HG03097 (cell line): Measurements from ENCODE around the gene TYRP1.

Experiments
- ATAC-seq: cut with Tn5 transposase; IDR thresholded peaks from one replicate; pipeline ENCODE4 v1.9.1; 2021; ENCODE audit not compliant: unreplicated experiment, low FRiP score

Gene TYRP1

DNA sequence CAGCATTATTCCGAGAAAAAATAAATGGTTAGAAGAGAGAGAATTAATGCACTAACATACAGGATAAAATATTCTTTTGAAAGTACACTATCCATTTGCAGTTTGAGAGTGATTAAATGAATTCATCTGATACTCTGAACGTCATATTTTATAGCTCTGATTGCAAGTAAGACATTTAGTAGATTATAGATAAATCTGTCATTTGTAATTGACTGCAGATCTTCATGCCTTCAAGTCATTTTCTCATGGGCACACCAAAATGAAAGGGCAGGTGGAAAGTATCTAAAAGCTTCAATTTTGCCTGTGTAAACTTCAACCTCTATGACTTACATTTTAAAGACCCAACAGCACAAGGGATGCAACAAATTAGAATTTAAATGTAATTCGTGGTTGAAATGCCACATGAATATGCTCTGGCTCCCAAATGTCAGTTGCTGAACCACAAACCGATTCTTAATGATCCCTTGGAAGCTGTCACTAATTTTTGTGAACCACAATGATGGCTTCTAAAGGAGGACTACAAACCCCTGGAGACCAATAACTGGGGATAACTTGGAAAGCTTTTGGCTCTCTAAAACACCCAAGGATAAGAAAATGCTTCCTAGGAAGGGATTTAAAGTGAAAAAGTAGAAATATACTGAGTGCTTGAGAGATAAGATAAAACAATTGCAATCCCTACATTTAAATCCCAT lies 3.9 kb downstream of the TYRP1 start:
- no peak for ATAC-seq

DNA sequence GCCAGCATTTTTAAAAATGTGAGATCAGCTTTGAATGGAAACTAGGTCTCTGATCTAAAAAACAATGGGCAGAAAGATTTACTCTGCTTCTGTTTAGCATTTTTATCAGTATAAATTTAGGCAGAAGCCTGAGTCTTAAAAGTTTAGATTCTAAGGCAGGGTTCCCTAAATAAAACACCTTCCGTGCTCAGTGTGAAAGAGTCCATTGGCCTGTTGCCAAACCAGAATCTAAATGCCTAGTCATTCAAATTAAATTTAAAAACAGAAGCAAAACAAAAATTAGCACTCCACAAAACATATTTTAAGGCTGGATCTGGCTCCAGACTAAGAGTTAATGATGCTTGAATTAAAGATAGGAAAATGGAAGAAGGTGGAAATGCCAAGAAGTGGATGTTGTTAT lies 4.5 kb downstream of the TYRP1 start:
- no peak for ATAC-seq

DNA sequence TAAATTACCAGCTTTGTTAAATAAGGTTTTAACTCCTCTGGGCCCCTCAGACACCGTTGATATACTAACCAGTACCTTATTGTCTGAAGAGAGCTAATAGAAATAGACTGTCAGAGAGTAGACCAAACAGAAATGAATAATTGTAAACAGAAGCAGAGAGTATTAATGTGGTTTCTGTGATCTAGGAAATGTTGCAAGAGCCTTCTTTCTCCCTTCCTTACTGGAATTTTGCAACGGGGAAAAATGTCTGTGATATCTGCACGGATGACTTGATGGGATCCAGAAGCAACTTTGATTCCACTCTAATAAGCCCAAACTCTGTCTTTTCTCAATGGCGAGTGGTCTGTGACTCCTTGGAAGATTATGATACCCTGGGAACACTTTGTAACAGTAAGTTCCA lies 5.1 kb downstream of the TYRP1 start:
- no peak for ATAC-seq

DNA sequence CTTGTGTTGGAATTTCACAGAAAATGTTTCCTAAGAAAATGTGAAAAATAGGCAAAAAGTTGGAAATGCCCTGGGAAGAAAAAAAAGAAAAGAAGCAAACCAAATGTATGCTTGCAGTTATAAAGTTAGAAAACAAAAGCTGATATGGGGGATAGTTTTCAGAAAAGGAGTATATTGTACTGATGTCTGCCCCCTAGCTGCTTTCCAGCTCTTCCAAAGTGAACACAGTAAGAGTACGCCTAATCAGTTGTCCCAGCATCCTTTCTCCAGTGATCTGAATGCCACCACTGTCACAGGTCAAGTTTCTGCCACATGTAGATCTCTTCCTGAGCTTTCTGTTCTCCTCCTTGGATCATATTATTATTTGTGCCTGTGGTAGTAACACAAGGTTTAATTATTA lies 5.8 kb downstream of the TYRP1 start:
- ATAC-seq = no peak

DNA sequence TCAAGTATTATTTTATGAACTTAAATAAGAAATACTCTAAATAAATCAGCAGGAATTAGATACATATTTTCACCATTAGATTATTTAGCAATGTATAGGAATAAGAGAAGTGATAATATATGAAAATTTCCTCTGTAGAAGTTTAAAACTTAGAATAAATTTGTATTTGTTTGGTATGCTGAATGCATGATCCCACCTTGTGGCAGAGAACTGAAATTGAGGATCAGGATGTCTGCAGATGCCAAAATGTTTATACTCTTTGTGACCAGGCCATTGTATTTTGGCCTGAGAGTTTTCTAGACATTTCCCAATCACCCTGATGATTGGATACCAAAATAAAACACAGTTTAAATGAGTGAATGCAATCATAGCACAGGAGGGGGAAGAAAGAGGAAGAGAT lies 6.3 kb downstream of the TYRP1 start:
- ATAC-seq = no peak

DNA sequence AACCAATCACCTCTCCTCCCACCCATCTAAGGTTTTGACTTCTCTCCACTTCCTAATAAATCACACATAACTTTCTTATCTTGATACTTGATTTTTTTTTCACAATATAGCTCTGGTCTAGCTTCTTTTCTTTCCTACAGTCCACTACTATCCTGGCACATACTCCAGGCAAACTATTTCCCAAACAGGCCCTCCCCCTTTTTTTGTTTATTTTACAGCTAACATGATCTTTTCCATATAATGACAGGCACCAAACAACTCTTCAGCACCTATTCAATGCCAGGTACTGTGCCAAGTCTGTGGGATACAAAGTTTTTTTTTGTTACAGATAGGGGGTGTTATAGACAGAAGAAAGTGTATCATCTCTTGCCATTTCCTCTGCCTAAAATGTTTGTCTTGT lies 7.9 kb downstream of the TYRP1 start:
- ATAC-seq = no peak

DNA sequence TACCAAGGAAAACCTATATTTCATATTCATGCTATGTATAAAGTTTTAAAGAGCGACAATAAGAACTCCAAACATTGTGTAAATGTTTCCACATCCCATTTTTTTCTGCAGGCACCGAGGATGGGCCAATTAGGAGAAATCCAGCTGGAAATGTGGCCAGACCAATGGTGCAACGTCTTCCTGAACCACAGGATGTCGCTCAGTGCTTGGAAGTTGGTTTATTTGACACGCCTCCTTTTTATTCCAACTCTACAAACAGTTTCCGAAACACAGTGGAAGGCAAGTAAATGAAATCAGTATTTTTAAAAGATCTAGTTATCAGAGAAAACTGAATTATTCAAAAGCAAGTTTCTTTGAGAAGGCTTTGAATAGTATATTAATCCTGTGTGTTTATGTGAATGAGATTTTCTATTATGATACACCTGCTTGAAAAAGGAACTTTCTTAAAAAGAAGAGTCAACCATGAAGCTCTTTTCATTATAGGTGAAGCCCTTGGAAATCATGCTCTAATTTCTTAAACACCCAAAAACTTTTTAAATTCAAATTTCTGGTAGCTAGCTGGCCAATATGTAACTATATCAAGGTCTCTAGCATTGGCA lies 9.1 kb downstream of the TYRP1 start:
- ATAC-seq = no peak

DNA sequence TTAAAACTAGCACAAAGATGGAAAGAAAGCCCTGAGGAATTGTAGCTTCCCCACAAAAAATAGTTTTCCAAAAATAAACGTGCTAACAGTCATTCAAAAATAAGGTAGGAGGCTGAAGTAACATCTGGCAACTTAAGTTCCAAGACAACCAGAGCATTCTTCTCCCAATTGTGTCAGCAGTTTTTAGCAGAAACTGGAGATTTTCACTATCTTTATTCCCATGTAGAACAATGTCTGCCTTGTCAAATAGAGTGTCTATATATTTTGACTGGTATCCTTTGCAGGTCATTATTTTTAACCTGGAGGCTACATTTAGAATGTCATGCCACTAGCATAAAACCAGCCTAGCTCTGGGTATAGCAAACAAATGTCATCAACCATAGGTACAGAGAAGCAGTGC lies 10.8 kb downstream of the TYRP1 start:
- no peak for ATAC-seq

DNA sequence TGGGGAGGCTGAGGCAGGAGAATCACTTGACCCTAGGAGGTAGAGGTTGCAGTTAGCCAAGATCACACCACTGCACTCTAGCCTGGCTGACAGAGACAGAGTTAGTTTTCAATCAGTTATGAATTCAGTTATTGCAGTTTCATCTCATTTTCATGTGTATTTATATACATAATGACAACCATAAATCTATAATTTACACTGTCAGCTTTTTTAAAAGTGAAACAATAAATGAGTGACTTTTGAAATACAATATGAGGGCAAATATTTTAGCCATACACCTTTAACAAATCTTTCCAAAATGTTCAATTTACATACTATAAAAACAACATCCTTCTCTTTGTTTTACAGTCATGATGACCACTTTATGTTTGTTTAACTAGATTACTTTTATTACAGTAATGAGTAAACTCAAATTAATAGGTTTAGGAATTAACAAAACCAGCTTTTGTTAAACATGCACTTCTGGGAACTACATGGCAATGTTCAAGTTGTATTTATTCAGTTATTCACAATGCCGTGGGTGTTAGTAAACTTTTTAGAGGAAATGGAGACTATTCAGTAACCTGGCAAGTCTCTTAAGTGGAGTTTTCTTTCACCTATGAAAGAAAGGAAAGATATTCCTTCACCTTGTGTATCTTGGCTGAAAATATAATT lies 12.7 kb downstream of the TYRP1 start:
- no peak for ATAC-seq

DNA sequence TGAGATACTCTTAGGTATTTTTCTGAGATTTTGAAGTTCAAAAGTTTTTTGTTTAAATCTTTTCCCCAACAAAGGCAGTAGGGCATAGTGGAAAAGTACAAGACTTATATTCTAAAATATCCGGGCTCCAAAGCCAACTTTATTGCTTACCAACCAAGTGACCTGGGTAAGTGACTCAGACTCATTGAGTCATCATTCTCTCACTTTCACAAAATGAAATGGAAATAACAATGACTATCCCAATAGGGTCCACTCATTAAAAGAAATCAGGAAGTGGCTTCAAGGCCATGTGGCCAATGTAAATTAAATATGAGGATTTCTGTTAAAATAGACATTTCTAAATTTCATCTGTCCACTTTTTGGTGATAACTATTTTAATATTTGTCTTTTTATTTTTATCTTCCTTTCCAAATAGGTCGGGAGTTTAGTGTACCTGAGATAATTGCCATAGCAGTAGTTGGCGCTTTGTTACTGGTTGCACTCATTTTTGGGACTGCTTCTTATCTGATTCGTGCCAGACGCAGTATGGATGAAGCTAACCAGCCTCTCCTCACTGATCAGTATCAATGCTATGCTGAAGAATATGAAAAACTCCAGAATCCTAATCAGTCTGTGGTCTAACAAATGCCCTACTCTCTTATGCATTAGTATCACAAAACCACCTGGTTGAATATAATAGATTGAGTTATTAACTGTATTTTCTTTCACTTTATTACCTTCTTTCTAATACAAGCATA lies 15.5 kb downstream of the TYRP1 start:
- no peak for ATAC-seq

DNA sequence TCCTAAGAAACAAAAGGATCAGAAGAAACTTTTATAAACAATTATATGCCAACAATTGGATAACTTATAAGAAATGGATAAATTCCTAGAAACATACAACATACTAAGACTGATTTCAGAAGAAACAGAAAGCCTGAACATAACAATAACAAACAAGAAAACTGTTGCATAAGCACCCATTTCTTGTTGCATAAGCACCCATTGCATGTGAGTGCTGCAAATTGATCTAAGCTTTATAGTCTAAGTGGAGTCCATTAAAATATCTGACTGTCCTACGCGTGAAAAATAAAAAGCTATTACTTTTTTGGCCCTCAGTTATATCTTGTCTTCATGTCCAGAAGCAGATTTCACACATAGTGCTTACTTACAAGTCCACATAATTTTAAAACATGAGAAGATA lies 19.3 kb downstream of the TYRP1 start:
- no peak for ATAC-seq

DNA sequence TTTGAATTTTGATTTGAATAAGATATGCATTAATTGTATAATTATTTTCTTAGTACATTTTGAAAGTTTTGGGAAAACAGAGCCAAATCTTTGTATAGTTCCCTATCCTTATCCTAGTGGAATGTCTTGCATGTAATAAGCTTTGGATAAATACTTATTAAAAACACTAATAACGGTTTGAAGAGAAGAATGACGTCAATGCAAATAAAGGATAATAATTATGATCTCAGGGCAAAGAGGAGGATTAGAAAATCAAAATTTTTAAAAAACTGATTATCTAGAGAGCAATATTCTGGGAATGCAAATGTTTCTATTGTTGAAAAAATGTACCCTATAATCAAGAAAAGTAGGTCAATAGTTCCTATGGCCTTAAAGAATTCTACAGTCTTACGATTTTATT lies 22.1 kb downstream of the TYRP1 start:
- no peak for ATAC-seq

DNA sequence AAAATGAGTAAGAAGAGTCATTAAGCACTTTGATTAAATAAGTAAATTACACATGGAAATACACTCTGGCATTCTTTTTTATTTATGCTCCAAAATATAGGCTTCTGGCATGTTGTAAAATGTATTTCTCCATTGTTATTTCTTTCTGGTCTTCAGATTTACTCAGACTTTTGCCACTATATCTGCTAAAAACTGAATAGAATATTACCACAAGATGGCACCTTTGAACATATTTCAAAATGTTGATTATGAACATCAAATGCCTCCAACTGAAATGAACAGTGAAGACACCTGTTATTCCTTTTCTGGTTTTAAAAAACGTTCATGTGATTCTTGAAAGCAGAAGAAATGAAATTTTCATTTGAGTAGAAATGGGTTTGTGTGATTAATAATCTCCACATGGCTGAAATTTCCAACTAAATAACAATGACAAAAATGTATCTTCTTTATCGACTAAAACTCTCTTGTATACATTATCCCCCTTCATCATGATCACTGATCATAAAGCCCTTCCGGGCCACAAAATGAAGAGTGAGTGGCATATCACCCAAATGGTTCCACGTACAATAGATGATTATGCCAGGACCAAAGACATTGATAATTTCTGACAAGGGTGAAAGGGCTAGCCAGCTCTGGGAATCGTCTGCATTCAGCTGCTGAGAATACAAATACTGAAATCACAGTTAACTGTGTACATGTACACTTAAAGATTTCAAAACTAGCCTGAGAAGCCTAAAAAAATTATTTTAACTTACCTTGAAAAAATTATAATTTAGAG lies 23.8 kb downstream of the TYRP1 start:
- no peak for ATAC-seq

DNA sequence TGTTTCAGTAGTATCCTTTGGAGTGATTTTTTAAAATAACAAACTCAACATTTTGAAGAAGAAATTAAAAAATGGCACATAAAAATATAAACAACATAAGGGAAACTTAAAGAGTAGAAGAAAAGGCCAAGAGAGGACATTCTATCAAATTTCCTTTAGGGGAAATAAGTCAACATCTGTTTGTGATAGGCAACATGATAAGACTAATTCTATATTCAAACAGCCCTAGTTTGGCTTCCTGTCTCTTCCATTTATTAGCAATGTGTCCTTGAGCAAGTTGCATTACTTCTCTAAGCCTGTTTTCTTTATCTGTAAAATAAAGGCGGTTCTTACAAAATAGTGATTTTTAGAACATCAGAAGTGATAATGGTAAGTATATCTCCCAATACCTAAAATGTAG lies 24.7 kb downstream of the TYRP1 start:
- no peak for ATAC-seq

DNA sequence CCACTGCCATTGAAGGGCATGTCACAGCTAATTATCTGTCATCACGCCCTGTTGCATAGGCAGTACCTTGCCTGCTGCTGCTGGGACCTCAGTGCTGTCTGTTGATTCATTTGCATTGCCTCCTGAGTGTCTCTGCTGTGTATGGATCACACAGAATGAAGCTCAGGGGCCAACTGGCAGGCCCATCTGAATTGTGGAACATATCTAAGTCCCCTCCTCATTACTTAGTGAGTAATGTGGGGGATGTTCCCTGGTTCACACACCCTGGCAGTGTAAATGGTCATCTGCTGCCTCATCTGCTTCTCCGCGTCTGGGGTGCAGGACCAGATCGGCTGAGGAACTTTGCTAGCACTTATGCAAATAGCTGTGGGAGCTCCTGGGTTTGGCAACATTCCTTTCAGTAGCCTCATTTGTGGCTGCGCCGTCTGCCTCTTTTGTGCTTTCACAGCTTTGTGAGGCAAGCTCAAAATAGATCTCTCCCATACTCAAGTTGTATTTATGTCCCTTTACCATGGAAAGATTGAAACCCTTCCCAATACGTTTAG lies 25.4 kb downstream of the TYRP1 start:
- no peak for ATAC-seq

DNA sequence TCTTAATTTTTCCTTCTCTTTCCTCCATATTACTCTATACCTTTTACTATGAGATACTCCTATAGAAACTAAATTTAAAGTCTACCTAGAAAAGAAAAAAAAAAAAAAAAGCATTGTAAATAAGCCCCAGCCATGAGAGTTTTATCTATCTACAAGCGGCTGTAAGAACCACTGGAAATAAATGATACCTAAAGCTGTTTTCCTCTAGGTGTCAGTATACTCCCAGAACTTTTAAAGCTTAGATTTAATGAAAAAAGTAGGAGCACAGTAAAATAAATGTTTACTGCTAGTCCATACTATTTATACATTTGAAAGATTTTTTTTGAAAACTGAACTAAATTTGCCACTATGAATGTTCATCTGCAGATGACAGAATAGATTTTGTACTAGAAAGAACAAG lies 26.2 kb downstream of the TYRP1 start:
- no peak for ATAC-seq

DNA sequence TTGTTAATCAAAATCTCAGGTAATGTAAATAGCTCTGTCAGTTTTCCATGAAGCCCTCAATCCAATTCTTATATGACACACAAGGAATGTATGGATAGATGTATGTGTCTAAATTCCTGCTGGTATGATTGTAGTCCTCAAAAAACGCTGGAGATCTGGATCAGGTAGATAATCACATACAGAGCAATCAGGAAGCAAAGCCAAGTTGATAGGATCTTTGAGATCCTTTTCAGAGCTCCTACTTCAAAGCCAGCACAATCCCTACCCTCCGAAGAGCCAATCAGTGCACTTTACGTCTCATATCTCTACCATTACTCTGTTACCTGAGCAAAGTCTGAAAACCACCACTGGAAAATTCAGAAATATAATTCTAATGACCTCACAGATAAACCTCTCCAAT lies 27.4 kb downstream of the TYRP1 start:
- ATAC-seq = no peak

DNA sequence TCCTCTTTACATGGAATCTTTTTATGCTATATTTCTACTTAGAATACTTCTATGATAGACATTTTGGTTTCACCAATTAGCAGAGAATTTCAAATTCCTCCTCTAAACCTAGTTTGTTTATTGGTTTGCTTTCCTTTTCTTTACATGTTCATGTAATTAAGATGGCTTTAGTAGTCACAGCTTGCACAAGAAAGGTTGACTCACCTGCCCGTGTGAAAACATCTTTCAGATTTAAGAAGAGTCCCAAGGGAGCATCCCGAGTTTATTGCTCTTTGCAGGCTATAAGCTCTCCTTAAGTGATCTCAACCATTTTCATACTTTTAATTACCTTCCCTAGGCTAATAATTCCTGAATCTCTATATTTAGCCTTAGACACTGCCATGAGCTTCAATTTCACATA lies 28.9 kb downstream of the TYRP1 start:
- no peak for ATAC-seq

DNA sequence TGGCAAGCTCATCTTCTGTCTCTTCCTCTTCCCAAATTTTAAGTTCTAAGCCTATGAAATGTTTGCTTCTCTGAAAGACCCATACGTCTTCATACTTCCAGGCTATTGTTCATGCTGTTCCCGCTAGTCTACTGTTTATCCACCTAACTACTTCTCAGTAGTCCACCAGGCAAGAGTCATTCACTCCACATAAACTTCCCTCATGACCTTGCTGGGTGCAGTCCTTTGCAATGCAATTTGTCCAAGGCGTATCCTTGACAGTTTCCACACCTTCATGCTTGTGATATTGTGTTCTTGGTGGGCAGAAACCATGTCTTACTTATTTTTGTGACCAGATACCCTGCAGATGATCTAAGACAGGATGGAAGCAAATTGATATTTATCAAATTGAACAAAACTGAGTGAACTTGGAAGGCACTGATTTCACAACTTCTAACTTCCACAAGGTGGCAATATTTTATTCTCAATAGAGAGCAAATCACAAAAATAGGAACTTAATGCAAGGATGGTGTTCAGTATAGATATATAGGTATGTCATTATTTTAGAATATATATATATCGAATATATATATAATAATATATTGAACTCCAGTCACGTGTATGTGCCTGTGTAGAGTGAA lies 30.3 kb downstream of the TYRP1 start:
- ATAC-seq = no peak

DNA sequence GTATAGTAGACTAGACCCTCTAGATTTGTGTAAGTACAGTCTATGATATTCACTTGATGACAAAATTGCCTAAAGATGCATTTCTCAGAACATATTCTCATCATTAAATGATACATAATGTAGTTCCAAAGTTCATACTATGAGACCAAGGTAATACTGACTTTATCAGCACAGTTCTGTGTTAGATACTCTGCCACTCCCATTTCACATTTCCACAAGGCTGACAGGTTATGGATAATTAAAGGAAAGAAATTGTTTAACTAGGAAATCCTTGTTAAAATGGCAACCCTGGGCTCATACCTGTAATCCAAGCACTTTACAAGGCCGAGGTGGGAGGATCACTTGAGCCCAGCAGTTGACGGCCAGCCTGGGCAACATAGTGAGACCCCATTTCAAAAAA lies 33.6 kb downstream of the TYRP1 start:
- no peak for ATAC-seq
